Measurements from ENCODE around the gene TXLNG. TPM values are rescaled to one million over a fixed set of nuclear protein-coding genes. Genes with fewer than 3 reads are reported as not detected.

TXLNG gene
- total RNA-seq, 1 experiment from 2014 or later = 31.1 TPM

- ChIA-PET CTCF (no interaction called here), POLR2A (no interaction called here)
- H3K27me3 Mint-ChIP-seq (ENCODE audit: low read depth) = no peaks in the 10 kb centered on the region
Measured at GRCh38 chrX:16848541-16848940, 62.3 kb downstream of the TXLNG start.

More at GRCh38 chrX:16848541-16848940, 62.3 kb downstream of the TXLNG start:
- H3K9me3 Mint-ChIP-seq = no peaks in the 10 kb centered on the region
- ATAC-seq (no peak), DNase-seq (ENCODE audit: low spot score) (no peak)
- peaks cover 49% of the 10 kb centered on the region for H3K36me3 Mint-ChIP-seq
- TF ChIP-seq JUN (CRISPR knock-in tag; IDR thresholded peaks at IDR 0.05) = no peak
- TF ChIP-seq, protein P1, sequence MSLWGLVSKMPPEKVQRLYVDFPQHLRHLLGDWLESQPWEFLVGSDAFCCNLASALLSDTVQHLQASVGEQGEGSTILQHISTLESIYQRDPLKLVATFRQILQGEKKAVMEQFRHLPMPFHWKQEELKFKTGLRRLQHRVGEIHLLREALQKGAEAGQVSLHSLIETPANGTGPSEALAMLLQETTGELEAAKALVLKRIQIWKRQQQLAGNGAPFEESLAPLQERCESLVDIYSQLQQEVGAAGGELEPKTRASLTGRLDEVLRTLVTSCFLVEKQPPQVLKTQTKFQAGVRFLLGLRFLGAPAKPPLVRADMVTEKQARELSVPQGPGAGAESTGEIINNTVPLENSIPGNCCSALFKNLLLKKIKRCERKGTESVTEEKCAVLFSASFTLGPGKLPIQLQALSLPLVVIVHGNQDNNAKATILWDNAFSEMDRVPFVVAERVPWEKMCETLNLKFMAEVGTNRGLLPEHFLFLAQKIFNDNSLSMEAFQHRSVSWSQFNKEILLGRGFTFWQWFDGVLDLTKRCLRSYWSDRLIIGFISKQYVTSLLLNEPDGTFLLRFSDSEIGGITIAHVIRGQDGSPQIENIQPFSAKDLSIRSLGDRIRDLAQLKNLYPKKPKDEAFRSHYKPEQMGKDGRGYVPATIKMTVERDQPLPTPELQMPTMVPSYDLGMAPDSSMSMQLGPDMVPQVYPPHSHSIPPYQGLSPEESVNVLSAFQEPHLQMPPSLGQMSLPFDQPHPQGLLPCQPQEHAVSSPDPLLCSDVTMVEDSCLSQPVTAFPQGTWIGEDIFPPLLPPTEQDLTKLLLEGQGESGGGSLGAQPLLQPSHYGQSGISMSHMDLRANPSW (CRISPR knock-in tag; conservative IDR thresholded peaks at IDR 0.05; ENCODE audit: low read depth) = no peak
- TF ChIP-seq, protein P2, sequence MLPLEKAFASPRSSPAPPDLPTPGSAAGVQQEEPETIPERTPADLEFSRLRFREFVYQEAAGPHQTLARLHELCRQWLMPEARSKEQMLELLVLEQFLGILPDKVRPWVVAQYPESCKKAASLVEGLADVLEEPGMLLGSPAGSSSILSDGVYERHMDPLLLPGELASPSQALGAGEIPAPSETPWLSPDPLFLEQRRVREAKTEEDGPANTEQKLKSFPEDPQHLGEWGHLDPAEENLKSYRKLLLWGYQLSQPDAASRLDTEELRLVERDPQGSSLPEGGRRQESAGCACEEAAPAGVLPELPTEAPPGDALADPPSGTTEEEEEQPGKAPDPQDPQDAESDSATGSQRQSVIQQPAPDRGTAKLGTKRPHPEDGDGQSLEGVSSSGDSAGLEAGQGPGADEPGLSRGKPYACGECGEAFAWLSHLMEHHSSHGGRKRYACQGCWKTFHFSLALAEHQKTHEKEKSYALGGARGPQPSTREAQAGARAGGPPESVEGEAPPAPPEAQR (CRISPR knock-in tag; IDR thresholded peaks at IDR 0.05) = no peak
- no peak for TF ChIP-seq IRF1 (CRISPR knock-in tag; IDR thresholded peaks at IDR 0.05)
- TF ChIP-seq ESRRA (CRISPR knock-in tag; IDR thresholded peaks at IDR 0.05; ENCODE audit: borderline replicate concordance) = no peak
- TF ChIP-seq, protein P3, sequence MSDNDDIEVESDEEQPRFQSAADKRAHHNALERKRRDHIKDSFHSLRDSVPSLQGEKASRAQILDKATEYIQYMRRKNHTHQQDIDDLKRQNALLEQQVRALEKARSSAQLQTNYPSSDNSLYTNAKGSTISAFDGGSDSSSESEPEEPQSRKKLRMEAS (CRISPR knock-in tag; IDR thresholded peaks at IDR 0.05) = no peak
- no peak for TF ChIP-seq ZNF532 (CRISPR knock-in tag; IDR thresholded peaks at IDR 0.05; ENCODE audit: borderline replicate concordance)
- no peak for TF ChIP-seq SMAD3 (CRISPR knock-in tag; IDR thresholded peaks at IDR 0.05; ENCODE audit: borderline replicate concordance)
- TF ChIP-seq TEAD1 (CRISPR knock-in tag; IDR thresholded peaks at IDR 0.05) = no peak
- no peak for TF ChIP-seq TCF7 (CRISPR knock-in tag; IDR thresholded peaks at IDR 0.05; ENCODE audit: low read depth)
- TF ChIP-seq SP1 (CRISPR knock-in tag; conservative IDR thresholded peaks at IDR 0.05) = no peak
- no peak for TF ChIP-seq GABPB1 (CRISPR knock-in tag; IDR thresholded peaks at IDR 0.05)
- TF ChIP-seq, protein P4, sequence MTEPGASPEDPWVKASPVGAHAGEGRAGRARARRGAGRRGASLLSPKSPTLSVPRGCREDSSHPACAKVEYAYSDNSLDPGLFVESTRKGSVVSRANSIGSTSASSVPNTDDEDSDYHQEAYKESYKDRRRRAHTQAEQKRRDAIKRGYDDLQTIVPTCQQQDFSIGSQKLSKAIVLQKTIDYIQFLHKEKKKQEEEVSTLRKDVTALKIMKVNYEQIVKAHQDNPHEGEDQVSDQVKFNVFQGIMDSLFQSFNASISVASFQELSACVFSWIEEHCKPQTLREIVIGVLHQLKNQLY (CRISPR knock-in tag; IDR thresholded peaks at IDR 0.05) = no peak
- TF ChIP-seq ZNF671 (CRISPR knock-in tag; IDR thresholded peaks at IDR 0.05) = no peak
- no peak for TF ChIP-seq CBFB (CRISPR knock-in tag; IDR thresholded peaks at IDR 0.05; ENCODE audit: low read depth)
- TF ChIP-seq FOXP1 (CRISPR knock-in tag; IDR thresholded peaks at IDR 0.05; ENCODE audit: borderline replicate concordance) = no peak
- no peak for TF ChIP-seq ZNF317 (CRISPR knock-in tag; IDR thresholded peaks at IDR 0.05; ENCODE audit: borderline replicate concordance, low read depth)
- no peak for TF ChIP-seq TP53 (CRISPR knock-in tag; IDR thresholded peaks at IDR 0.05)
- no peak overlapping the region for H3K27ac Mint-ChIP-seq
- H3K4me3 Mint-ChIP-seq = no peak overlapping the region
- H3K4me1 Mint-ChIP-seq = peaks cover 13% of the 10 kb centered on the region

Measured in WTC11 (cell line).